ENCODE measurements around the gene GFOD1. TPM values are rescaled to one million over a fixed set of nuclear protein-coding genes. Genes with fewer than 3 reads are reported as not detected.

GFOD1 gene
- total and polyA plus RNA-seq, 2 experiments from 2014 or later = 16.2 to 30.5 TPM

DNA sequence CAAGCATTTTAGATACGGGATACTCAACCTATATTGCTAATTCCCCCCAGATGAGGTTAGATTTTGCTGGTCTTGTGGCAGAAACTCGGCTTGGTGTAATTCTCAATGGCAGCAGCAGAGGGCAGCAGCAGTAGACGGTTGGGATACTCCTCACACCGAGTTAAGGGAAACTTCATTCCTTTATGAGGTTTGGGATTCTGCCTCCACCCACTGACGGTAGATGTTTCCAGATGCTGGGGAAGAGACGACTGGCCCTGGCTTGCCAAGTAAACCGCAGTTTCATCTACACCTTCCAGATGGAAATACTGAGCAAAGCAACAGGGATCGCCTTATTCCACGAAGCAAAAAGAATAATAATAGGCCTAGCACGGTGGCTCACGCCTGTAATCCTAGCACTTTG, 150.8 kb downstream of the GFOD1 start:
- Histone ChIP-seq H3K27me3 (no peaks in the 10 kb centered on the region), H3K4me3 (no peak overlapping the region), H3K4me1 (ENCODE audit: low read depth) (peaks cover 16% of the 10 kb centered on the region), H3K9me3 (ENCODE audit: low read depth) (no peaks in the 10 kb centered on the region), H3K27ac (no peak overlapping the region), H3K36me3 (no peaks in the 10 kb centered on the region)
- TF ChIP-seq, protein P1, sequence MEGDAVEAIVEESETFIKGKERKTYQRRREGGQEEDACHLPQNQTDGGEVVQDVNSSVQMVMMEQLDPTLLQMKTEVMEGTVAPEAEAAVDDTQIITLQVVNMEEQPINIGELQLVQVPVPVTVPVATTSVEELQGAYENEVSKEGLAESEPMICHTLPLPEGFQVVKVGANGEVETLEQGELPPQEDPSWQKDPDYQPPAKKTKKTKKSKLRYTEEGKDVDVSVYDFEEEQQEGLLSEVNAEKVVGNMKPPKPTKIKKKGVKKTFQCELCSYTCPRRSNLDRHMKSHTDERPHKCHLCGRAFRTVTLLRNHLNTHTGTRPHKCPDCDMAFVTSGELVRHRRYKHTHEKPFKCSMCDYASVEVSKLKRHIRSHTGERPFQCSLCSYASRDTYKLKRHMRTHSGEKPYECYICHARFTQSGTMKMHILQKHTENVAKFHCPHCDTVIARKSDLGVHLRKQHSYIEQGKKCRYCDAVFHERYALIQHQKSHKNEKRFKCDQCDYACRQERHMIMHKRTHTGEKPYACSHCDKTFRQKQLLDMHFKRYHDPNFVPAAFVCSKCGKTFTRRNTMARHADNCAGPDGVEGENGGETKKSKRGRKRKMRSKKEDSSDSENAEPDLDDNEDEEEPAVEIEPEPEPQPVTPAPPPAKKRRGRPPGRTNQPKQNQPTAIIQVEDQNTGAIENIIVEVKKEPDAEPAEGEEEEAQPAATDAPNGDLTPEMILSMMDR (IDR thresholded peaks at IDR 0.05; ENCODE audit: low read depth, low read length) = peak; percentile 87
- DNase-seq (ENCODE audit: low read depth in 1 of 2, low spot score in 1 of 2) = peak; percentile 76 to 95

DNA sequence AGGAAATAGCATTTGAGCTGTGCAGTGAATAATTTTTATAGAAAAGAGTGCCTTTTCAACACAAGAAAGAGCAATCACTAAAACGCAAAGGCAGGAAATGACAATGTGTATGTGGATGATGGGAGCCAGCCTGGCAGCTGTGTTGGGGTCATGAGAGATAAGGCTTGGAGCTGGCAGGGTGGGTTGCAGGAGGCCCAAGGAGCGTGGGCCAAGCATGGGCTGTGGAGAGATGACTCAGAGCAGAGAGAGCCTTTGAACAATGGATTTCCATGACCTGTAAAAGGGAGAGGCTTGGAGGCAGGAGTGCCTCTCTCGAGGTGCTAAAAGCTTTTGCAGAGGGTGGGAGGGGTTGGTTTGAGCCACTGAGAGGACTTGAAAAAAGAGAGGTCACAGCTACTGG, 152.4 kb downstream of the GFOD1 start:
- Histone ChIP-seq H3K4me3 (no peak overlapping the region), H3K4me1 (ENCODE audit: low read depth) (peaks cover 29% of the 10 kb centered on the region), H3K27ac (no peak overlapping the region), H3K9me3 (ENCODE audit: low read depth) (no peaks in the 10 kb centered on the region), H3K36me3 (no peaks in the 10 kb centered on the region), H3K27me3 (no peaks in the 10 kb centered on the region)
- DNase-seq (ENCODE audit: low read depth in 1 of 2, low spot score in 1 of 2) = peak in 1 of 2 donors; percentile 76
- TF ChIP-seq, protein P1 (IDR thresholded peaks at IDR 0.05; ENCODE audit: low read depth, low read length) = no peak

- Histone ChIP-seq H3K27ac (peak overlapping the region; percentile 47), H3K4me1 (ENCODE audit: low read depth) (peaks cover 29% of the 10 kb centered on the region), H3K36me3 (no peaks in the 10 kb centered on the region), H3K9me3 (ENCODE audit: low read depth) (no peaks in the 10 kb centered on the region), H3K27me3 (no peaks in the 10 kb centered on the region), H3K4me3 (no peak overlapping the region)
- TF ChIP-seq, protein P1 (IDR thresholded peaks at IDR 0.05; ENCODE audit: low read depth, low read length) = no peak
- no peak for DNase-seq (ENCODE audit: low read depth in 1 of 2, low spot score in 1 of 2)
These were observed 155.1 kb downstream of the GFOD1 start for GRCh38 chr6:13332349-13332706.

- peak; percentile 45 to 46 for DNase-seq (ENCODE audit: low read depth in 1 of 2, low spot score in 1 of 2)
- Histone ChIP-seq H3K4me1 (ENCODE audit: low read depth) (peaks cover 29% of the 10 kb centered on the region), H3K27me3 (no peaks in the 10 kb centered on the region), H3K27ac (peak overlapping the region; percentile 47), H3K4me3 (no peak overlapping the region), H3K36me3 (no peaks in the 10 kb centered on the region), H3K9me3 (ENCODE audit: low read depth) (no peaks in the 10 kb centered on the region)
- TF ChIP-seq, protein P1 (IDR thresholded peaks at IDR 0.05; ENCODE audit: low read depth, low read length) = peak; percentile 59
These were observed 155.7 kb downstream of the GFOD1 start for GRCh38 chr6:13331516-13332348.

GRCh38 chr6:13328875-13329183, 158.6 kb downstream of the GFOD1 start:
- Histone ChIP-seq H3K4me3 (peak overlapping the region; percentile 91), H3K27ac (peak overlapping the region; percentile 92), H3K36me3 (peaks cover 18% of the 10 kb centered on the region), H3K9me3 (ENCODE audit: low read depth) (no peaks in the 10 kb centered on the region), H3K27me3 (no peaks in the 10 kb centered on the region), H3K4me1 (ENCODE audit: low read depth) (peaks cover 29% of the 10 kb centered on the region)
- no peak for DNase-seq (ENCODE audit: low read depth in 1 of 2, low spot score in 1 of 2)
- TF ChIP-seq, protein P1 (IDR thresholded peaks at IDR 0.05; ENCODE audit: low read depth, low read length) = no peak
